Endothelial cell of umbilical vein (primary cell): Measurements from ENCODE around the gene SLC39A13. TPM values are rescaled to one million over a fixed set of nuclear protein-coding genes. Genes with fewer than 3 reads are reported as not detected.

Experiments used
- BruUV-seq: library from RNA; stranded (reverse); fragments of 400-500 nt; replicated peaks from 2 replicates; lab custom pipeline; 2021; lab: Mats Ljungman, UMichigan
- CTCF ChIA-PET: fragments of 300-600, 350-600 bp; sonication (Branson Sonifier 250); formaldehyde crosslinking; loops from one replicate; lab custom pipeline; 2021; ENCODE audit warnings: antibody characterized with exemption, inconsistent platforms; lab: Charles Lee
- POLR2A ChIA-PET: fragments of 300-600, 350-600 bp; sonication (Branson Sonifier 250); formaldehyde crosslinking; loops from one replicate; lab custom pipeline; 2021; ENCODE audit warnings: antibody characterized with exemption, inconsistent platforms; lab: Charles Lee
- DNase-seq: peaks from one replicate; pipeline ENCODE4 v3.0.0-alpha.2; 2011; ENCODE audit warnings: low read depth, low spot score
- FAIRE-seq: peaks from 2 replicates; lab custom pipeline; 2011; peaks lifted over from hg19 to GRCh38; lab: Jason Lieb, UNC
- H2AFZ ChIP-seq: 2 replicates; pipeline ENCODE4 v1.6.0; 2012; ENCODE audit warnings: low read depth, low read length, control low read depth, inconsistent platforms
- H3K27ac ChIP-seq: 2 replicates; pipeline ENCODE4 v1.5.1; 2011; ENCODE audit warnings: low read depth, mild to moderate bottlenecking, control low read depth, low read length, moderate library complexity; ENCODE audit not compliant: insufficient read depth
- H3K27me3 ChIP-seq, 2 experiments: 2 replicates each; pipeline versions ENCODE4 v1.6.0 to v1.6.1; 2011; ENCODE audit warnings: low read length in 2 of 2, mixed read lengths in 1 of 2; ENCODE audit not compliant: control insufficient read depth in 2 of 2, insufficient read depth in 2 of 2
- H3K36me3 ChIP-seq, 2 experiments: 2 replicates in 1 of 2; 3 replicates in 1 of 2; pipeline ENCODE4 v1.5.1; 2011; ENCODE audit warnings: low read length in 2 of 2, mild to moderate bottlenecking in 1 of 2, moderate library complexity in 1 of 2; ENCODE audit not compliant: control insufficient read depth in 2 of 2, insufficient read depth in 2 of 2; ENCODE audit errors: extremely low read depth in 1 of 2
- H3K4me1 ChIP-seq: 3 replicates; pipeline ENCODE4 v1.5.1; 2011; ENCODE audit warnings: mild to moderate bottlenecking, low read length; ENCODE audit not compliant: control insufficient read depth, insufficient read depth; ENCODE audit errors: extremely low read depth
- H3K4me2 ChIP-seq: 2 replicates; pipeline ENCODE4 v1.6.1; 2011; ENCODE audit warnings: low read length, control low read depth, mixed read lengths; ENCODE audit not compliant: insufficient read depth
- H3K4me3 ChIP-seq, 3 experiments: fragments of 200-600 bp in 1 of 3; sonication (generic), shearing (Covaris generic) in 1 of 3; replicated peaks in 1 of 3; 2 replicates each; pipeline ENCODE4 v1.5.1; 2011 to 2016; ENCODE audit warnings: control low read depth in 3 of 3, low read length in 3 of 3, mild to moderate bottlenecking in 2 of 3, inconsistent platforms in 1 of 3, low read depth in 1 of 3, moderate library complexity in 1 of 3; ENCODE audit not compliant: insufficient read depth in 1 of 3
- H3K79me2 ChIP-seq: 2 replicates; pipeline ENCODE4 v1.6.0; 2012; ENCODE audit warnings: low read length, inconsistent platforms; ENCODE audit not compliant: control insufficient read depth, insufficient read depth
- H3K9ac ChIP-seq: replicated peaks from 2 replicates; pipeline ENCODE3; 2011; ENCODE audit warnings: low read length, control low read depth; ENCODE audit not compliant: insufficient read depth; ENCODE audit errors: extremely low read depth
- H3K9me1 ChIP-seq: replicated peaks from 3 replicates; pipeline ENCODE4 v1.6.0; 2011; ENCODE audit warnings: mild to moderate bottlenecking, low read length; ENCODE audit not compliant: control insufficient read depth, insufficient read depth; ENCODE audit errors: extremely low read depth
- H3K9me3 ChIP-seq: replicated peaks from 2 replicates; pipeline ENCODE4 v1.5.1; 2012; ENCODE audit warnings: low read length, inconsistent platforms; ENCODE audit not compliant: control insufficient read depth, insufficient read depth
- H4K20me1 ChIP-seq: replicated peaks from 2 replicates; pipeline ENCODE3; 2011; ENCODE audit warnings: mild to moderate bottlenecking, low read length; ENCODE audit not compliant: control insufficient read depth, insufficient read depth; ENCODE audit errors: extremely low read depth
- EZH2 ChIP-seq: IDR thresholded peaks from 2 replicates; pipeline ENCODE4 v1.6.1; 2012; ENCODE audit warnings: borderline replicate concordance, low read depth, mild to moderate bottlenecking, moderate library complexity, low read length, inconsistent platforms; ENCODE audit not compliant: severe bottlenecking
- FOS ChIP-seq: IDR thresholded peaks from 2 replicates; pipeline ENCODE4 v1.6.1; 2011; ENCODE audit warnings: mild to moderate bottlenecking, low read length, moderate library complexity, borderline replicate concordance; ENCODE audit not compliant: insufficient read depth
- GATA2 ChIP-seq: IDR thresholded peaks from 2 replicates; pipeline ENCODE4 v1.7.0; 2011; ENCODE audit warnings: low read depth, mild to moderate bottlenecking, moderate library complexity, mixed read lengths, low read length; ENCODE audit not compliant: insufficient read length, insufficient read depth
- JUN ChIP-seq: IDR thresholded peaks from 2 replicates; pipeline ENCODE4 v1.6.1; 2011; ENCODE audit warnings: borderline replicate concordance, low read depth; ENCODE audit not compliant: insufficient read length, insufficient read depth
- MYC ChIP-seq: IDR thresholded peaks from one replicate; pipeline ENCODE4 v1.6.1; 2011; ENCODE audit warnings: mild to moderate bottlenecking, low read depth, low read length
- POLR2A ChIP-seq: IDR thresholded peaks from 2 replicates; pipeline ENCODE4 v1.6.1; 2012; ENCODE audit warnings: low read depth, mild to moderate bottlenecking, control low read depth, low read length
- POLR2AphosphoS5 ChIP-seq: IDR thresholded peaks from 2 replicates; pipeline ENCODE4 v1.6.1; 2012; ENCODE audit warnings: low read depth, mild to moderate bottlenecking, control low read depth, low read length, moderate library complexity; ENCODE audit not compliant: insufficient read depth
- dilution Hi-C: fragments of 300-500 bp; cut with MboI; formaldehyde crosslinking; loops from one replicate; pipeline ENCODE4 v1.15.0; 2019; ENCODE audit warnings: low sequenced_read_pairs; ENCODE audit not compliant: extremely low pct_ligation_motif_present
- intact Hi-C: fragments of 100-400 bp; cut with micrococcal nuclease; formaldehyde crosslinking; loops from one replicate; pipeline ENCODE4 v1.10.0; 2022
- polyA plus RNA-seq, 4 experiments: library from polyadenylated mRNA; depleted of rRNA in 3 of 4; stranded (reverse) in 3 of 4; unstranded in 1 of 4; fragments of >200 nt; gene quantifications; 2 replicates each; pipeline versions ENCODE4 v1.2.1 to v1.2.3, GENCODE V29; 2011 to 2012; ENCODE audit warnings: missing spikeins in 1 of 4
- total RNA-seq: library from RNA; stranded (reverse); gene quantifications from 2 replicates; pipeline ENCODE4 v1.2.3, GENCODE V29; 2021
- TF ChIP-seq, protein P1 (sequence below): IDR thresholded peaks from 2 replicates; pipeline ENCODE4 v1.6.1; 2011; ENCODE audit not compliant: insufficient read depth, insufficient read length
- TF ChIP-seq, protein P2 (sequence below), 2 donors: IDR thresholded peaks; 1 replicate in 1 of 2; 2 replicates in 1 of 2; pipeline ENCODE4 v1.5.1; 2011; ENCODE audit warnings: low read length in 2 of 2, mild to moderate bottlenecking in 2 of 2, moderate library complexity in 2 of 2, control low read depth in 1 of 2, inconsistent platforms in 1 of 2, low read depth in 1 of 2; ENCODE audit not compliant: insufficient read depth in 1 of 2; ENCODE audit errors: extremely low read depth in 1 of 2

The SLC39A13 gene
- total and polyA plus RNA-seq, 2 donors (not counting 3 experiments of a cell fraction or from before 2014, with no cell fraction given) = 91.9 to 94.3 TPM

DNA sequence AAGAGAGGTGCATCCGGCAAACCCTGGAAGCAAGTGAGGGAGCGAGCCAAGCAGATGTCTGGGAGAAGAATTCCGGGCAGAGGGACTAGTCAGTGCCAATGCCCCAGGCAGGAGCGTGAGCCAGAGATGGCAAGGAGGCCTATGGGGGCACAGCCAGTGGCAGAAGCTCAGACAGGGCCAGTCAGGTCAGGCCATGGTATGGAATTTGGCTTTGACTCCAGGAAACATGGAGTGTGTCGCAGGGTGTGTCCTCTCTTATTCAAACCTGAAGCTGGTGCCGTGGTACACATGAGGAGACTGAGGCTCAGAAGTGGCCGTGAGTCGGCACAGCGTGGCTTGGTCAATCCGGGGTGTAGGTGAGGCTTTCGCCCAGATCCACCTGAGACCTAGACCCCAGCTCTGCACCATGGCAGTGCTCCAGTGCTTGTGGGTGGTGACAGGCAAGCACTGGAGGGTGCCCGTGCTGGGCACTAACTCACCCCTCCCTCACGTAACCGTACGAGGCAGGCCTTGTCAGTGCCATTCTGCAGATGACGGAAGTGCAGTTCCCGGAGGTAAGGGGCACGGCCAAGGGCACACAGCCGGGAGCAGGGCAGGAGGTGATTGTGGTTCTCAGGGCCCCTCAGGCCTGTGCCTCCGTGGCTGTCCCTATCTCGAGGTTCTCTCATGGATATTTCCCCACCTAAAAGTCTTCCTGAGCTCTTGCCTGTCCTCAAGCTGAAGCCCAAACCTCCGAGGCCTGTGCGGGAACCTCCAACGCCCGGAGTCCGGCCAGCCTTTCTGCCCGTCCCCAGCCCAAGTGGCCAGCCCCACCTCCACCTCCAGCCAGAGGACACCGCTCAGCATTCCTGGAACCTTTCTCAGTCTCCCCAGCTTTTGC, 19.5 kb upstream of the SLC39A13 start:
- Histone ChIP-seq H3K27ac (no peak overlapping the region), H4K20me1 (no peaks in the 10 kb centered on the region), H3K4me2 (no peak overlapping the region), H3K36me3 (no peaks in the 10 kb centered on the region), H3K9me1 (no peaks in the 10 kb centered on the region), H3K9ac (no peak overlapping the region), H3K79me2 (no peaks in the 10 kb centered on the region), H2AFZ (no peak overlapping the region), H3K9me3 (no peaks in the 10 kb centered on the region), H3K27me3 (no peaks in the 10 kb centered on the region), H3K4me3 (no peak overlapping the region), H3K4me1 (peaks cover 4% of the 10 kb centered on the region)
- no peak for FAIRE-seq
- intact Hi-C loops (no loop called here), dilution Hi-C loops (no loop called here)
- ChIA-PET POLR2A (no interaction called here), CTCF (interaction anchor here (1.0 to 3.8 kb wide), 2 partner anchors 15 to 19 kb away, joined by 3 to 25 read pairs; no protein-coding TSS in a partner anchor)
- no TSS peak for BruUV-seq
- no peak for DNase-seq
- TF ChIP-seq POLR2AphosphoS5 = no peak
- TF ChIP-seq, protein P1, sequence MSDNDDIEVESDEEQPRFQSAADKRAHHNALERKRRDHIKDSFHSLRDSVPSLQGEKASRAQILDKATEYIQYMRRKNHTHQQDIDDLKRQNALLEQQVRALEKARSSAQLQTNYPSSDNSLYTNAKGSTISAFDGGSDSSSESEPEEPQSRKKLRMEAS = no peak
- TF ChIP-seq GATA2 = no peak
- TF ChIP-seq EZH2 = no peak
- TF ChIP-seq MYC = no peak
- no peak for TF ChIP-seq JUN
- TF ChIP-seq POLR2A = no peak
- TF ChIP-seq, protein P2, sequence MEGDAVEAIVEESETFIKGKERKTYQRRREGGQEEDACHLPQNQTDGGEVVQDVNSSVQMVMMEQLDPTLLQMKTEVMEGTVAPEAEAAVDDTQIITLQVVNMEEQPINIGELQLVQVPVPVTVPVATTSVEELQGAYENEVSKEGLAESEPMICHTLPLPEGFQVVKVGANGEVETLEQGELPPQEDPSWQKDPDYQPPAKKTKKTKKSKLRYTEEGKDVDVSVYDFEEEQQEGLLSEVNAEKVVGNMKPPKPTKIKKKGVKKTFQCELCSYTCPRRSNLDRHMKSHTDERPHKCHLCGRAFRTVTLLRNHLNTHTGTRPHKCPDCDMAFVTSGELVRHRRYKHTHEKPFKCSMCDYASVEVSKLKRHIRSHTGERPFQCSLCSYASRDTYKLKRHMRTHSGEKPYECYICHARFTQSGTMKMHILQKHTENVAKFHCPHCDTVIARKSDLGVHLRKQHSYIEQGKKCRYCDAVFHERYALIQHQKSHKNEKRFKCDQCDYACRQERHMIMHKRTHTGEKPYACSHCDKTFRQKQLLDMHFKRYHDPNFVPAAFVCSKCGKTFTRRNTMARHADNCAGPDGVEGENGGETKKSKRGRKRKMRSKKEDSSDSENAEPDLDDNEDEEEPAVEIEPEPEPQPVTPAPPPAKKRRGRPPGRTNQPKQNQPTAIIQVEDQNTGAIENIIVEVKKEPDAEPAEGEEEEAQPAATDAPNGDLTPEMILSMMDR (IDR thresholded peaks at IDR 0.05; ENCODE audit: extremely low read depth in 1 of 2, insufficient read depth in 1 of 2, low read depth in 1 of 2, low read length in 2 of 2) = no peak
- no peak for TF ChIP-seq FOS
